ENCODE results near the gene KCNG4.

DNA sequence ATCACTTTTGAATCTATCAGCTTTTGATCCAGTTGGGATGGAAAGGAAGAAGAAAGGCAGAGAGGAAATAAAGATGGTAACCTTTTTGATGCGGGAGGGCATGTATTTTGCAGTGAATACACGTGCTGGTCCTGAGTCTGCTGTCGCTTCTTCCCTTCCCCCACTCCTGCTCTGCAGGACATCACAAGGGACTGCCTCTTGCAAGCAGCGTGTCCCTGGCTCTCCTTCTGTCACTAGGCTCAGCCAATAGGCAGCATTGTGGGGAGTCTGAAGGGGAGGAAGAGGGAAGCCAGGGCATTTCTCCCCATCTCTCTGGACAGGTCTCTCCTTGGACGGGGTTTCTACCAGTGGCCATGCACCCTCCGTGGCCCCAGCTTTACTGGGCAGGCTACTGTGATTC, 39.2 kb upstream of the KCNG4 start:
- TF ChIP-seq CREB1 (CRISPR knock-in tag; IDR thresholded peaks at IDR 0.05; ENCODE audit: low read depth), result 0 out of 2 replicates have a peak, but pooled peaks have one; percentile 17
- TF ChIP-seq, protein P1, sequence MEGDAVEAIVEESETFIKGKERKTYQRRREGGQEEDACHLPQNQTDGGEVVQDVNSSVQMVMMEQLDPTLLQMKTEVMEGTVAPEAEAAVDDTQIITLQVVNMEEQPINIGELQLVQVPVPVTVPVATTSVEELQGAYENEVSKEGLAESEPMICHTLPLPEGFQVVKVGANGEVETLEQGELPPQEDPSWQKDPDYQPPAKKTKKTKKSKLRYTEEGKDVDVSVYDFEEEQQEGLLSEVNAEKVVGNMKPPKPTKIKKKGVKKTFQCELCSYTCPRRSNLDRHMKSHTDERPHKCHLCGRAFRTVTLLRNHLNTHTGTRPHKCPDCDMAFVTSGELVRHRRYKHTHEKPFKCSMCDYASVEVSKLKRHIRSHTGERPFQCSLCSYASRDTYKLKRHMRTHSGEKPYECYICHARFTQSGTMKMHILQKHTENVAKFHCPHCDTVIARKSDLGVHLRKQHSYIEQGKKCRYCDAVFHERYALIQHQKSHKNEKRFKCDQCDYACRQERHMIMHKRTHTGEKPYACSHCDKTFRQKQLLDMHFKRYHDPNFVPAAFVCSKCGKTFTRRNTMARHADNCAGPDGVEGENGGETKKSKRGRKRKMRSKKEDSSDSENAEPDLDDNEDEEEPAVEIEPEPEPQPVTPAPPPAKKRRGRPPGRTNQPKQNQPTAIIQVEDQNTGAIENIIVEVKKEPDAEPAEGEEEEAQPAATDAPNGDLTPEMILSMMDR (conservative IDR thresholded peaks at IDR 0.05; ENCODE audit: low read depth in 2 of 2), result no peak
- TF ChIP-seq REST (IDR thresholded peaks at IDR 0.05; ENCODE audit: unreplicated experiment), result no peak

All from GM23338 (cell line).